HEK293 (cell line): ENCODE results near the gene SOX6.

Experiments used
- CTCF ChIP-seq: fragments of 450-650 bp; formaldehyde crosslinking; IDR thresholded peaks from 2 replicates; pipeline ENCODE4 v1.5.1; 2016; ENCODE audit warnings: missing biosample characterization, missing genetic modification characterization
- ZNF175 ChIP-seq: fragments of 450-650 bp; formaldehyde crosslinking; IDR thresholded peaks from 2 replicates; pipeline ENCODE4 v1.5.1; 2016; ENCODE audit warnings: missing biosample characterization, missing genetic modification characterization
- ZNF302 ChIP-seq: fragments of 450-650 bp; formaldehyde crosslinking; IDR thresholded peaks from 2 replicates; pipeline ENCODE4 v1.5.1; 2016; ENCODE audit warnings: missing biosample characterization, missing genetic modification characterization, low read depth

GRCh38 chr11:16335236-16335962 lies 20.9 kb downstream of the SOX6 start:
- TF ChIP-seq ZNF302 (tag by site-specific recombination): no peak
- TF ChIP-seq CTCF: no peak
- TF ChIP-seq ZNF175 (tag by site-specific recombination): no peak
